Non-pigmented ciliary epithelial cell (primary cell): Measurements from ENCODE around the gene FEM1B.

Experiments
- DNase-seq: peaks from one replicate; pipeline ENCODE4 v3.0.0-alpha.2; 2010; ENCODE audit warnings: low read depth

The FEM1B gene

DNA sequence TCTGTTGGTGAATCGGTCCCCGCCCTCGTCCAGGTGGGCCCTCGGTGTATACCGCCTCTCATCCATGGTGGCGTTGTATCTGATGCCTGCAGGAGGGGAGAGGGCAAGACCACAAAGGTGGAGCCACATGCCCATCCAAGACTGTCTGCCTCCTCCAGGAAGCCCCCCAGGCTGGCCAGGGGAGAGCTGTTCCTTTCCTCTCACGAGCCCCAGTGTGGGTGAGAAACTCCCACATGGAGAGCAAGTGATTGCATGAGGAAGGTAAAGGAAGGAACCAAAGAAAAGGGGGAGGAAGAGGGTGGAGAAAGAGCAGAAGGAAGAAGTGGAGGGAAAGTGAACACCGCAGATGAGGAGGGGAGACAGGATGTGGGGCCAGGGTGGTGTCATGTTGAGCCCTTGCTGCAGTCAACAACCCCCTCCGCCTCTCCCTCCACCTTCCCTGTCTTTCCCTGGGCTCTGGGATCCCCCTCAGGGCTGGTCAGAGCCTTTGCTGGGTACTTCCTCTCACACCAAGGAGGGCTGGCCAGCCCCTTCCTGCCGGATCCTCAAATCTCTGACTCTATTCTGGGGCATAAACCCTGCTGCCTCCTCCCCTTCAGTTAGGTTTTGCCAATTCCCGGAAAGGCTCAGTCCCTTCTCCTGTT is 49.3 kb downstream of the FEM1B start:
- DNase-seq: no peak

DNA sequence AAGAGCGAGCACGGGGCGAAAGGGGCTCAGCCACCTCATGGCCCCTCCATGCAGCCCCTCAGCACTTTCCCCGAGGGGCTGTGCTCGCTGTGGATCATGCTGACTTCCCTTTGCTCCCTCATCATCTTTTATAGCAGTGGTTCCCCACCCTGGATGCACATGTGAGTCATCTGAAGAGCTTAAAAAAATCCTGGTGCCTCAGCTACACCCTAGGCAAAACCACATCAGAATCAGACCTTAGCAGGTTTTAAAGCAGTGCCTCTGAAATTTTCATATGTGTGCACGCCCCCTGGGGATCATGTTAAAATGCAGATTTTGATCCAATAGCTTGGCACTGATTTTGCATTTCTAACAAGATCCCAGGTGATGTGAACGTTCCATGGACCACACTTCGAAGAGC is 50.9 kb downstream of the FEM1B start:
- no peak for DNase-seq

DNA sequence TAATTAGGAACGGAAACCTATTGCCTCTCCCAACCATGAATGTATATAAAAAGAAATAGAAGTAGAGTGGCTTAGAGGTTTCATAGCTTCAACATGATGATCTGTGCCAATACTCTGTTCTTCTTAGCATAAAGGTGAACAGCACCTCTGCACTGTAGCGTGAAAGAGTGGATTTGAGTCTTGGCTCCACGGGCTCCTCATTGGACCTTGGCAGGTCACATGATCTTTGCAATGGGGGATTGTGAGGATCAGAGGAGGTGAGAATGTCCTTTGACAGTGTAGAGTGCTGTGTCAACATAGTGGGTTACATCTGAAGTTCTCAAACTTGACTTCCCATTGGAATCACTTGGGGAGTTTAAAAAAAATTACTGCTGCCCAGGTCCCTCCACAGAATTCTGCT is 51.4 kb downstream of the FEM1B start:
- no peak for DNase-seq

DNA sequence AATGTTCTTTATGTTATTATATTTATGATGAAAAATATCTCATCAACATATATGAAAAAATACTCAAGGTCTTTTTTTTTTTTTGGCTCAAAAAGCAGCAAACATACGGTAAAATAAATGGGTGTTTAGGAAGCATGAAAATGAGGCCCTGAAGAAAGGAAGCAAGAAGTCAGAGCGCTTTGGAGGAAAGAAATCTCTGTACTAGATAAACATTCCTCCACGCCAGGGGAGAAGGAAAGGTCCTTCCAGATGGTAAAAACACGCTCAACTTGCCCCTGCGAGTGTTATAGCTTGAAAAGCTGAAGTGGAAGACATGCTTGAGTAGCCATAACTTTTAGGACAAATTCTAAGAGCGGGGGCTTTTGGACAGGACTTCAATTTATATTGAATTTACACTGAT is 52.9 kb downstream of the FEM1B start:
- no peak for DNase-seq

DNA sequence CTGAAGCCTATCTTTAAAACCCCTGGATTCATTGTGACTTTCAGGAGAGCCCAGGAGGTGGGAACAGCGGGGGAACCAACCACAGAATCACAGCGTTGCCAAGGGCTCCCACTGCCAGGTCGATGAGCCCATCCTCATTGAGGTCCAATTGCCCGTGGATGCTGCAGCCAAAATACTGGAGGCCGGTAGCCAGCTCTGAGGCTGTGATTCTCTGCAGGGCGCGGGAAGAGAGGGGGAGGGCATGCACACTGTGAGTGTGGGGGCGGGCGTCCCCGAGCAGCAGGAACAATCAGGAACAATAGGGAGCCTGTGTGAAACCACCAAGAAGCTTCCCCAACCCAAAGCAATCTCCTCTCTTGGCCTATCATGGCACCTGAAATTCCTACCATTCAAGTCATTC is 53.4 kb downstream of the FEM1B start:
- DNase-seq: no peak

DNA sequence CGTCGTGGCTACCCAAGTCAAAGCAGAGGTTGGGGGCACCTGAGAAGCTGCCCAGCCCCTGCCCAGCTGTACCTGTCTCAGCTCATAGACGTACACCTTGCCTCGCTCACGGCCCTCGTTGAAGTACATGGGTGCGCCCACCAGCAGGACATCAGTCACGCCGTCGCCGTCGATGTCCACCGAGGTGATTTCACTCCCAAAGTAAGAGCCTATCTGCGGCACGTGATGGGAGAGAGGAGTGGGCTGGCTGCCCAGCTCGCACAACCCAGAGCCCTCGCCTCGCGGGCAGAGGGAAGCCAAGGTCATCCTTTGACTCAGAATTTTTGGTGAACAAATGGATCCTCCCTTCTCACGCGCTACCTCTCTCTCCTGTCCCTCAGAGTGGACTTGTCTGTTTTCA is 54.7 kb downstream of the FEM1B start:
- DNase-seq: no peak

DNA sequence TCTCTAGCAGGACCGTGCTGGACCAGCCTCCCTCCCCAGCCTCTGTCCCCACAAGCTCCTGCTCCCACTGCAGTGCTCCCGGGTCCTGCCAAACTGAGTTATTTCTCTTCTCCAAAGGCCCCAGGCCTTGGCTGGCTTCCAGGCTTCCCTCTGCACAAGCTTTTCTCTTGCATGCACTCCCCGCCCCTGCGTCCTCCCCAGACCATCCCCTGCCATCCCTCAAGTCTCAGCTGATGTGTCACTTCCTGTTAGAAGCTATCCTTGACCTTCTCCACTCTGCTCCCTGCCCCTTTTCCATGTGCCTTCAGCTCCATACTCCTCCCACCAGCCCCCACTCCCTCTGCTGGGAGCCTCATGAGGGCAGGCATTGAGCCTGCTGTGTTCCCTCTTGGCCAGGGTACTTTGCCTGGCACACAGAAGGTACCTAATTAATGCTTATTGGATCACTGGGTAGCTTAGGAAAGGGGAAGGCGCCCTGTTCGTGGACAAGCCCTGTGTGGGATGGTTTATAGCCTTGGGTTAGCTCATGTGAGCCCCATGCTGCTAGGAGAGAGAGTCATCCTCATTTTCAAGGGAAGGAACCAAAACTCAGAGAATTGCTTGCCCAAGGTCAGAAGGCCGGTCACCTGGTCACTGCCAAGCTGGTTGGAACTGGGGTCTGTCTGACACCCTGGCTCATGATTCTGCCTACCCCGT is 56.4 kb downstream of the FEM1B start:
- DNase-seq: no peak

DNA sequence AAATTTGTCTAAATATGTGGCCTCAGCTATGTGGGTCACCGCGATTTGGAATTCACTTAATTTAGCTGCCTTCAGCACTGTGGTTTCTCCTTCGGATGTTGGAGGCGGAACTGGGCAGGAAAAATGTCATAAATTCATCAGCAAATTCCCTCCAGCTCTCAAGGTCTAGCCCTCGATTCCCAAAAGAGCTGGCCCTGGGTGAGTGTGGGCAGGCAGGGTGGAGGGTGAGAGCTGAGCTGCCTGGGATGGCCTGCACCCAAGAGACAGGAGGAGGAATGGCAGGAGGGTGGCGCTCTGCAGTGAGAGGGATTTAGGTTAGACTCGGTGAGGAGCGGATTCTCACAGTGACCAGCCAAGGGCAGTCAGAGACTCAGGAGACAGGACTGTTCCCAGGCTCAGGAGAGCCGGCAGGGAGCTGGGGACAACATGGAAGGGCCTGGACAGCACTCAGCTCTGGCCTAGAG is 57.1 kb downstream of the FEM1B start:
- no peak for DNase-seq

DNA sequence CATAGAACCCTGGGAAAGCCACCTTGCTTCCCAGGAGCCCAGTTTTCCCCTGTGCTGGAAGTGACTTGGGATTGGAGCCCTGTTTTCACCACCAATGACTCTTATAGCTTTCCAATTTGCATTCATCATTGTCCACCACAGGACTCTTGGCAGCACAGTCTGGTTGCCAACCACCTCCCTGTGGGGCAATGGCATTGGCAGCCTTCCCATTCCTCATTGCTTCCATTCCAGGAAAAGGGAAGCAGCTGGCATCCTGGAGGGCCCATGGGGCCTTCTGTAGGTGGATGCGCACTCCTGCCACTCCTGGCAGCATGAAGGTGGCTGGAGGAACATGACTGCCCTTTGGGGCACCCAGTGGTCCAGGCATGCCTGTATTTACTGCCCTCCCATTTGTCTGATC is 57.7 kb downstream of the FEM1B start:
- DNase-seq: no peak

DNA sequence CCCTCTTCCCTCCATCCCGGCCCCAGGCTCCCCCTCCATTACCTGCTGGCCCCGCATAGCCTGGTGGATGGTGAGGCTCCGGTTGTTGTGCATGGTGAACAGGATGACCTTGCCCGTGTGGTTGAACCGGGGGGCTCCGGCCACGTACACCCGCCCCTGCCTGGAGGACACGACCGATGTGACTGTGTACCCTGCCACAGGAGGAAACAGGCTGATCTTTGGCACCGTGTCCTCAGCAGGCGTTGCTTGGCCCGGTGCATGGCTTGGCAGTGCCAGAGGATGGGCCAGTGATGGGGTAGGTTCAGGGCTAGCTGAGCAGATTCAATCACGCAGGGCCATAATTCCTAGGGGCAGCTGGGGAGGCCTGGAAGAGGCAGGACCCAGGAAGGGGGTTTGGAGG is 58.1 kb downstream of the FEM1B start:
- DNase-seq: no peak

DNA sequence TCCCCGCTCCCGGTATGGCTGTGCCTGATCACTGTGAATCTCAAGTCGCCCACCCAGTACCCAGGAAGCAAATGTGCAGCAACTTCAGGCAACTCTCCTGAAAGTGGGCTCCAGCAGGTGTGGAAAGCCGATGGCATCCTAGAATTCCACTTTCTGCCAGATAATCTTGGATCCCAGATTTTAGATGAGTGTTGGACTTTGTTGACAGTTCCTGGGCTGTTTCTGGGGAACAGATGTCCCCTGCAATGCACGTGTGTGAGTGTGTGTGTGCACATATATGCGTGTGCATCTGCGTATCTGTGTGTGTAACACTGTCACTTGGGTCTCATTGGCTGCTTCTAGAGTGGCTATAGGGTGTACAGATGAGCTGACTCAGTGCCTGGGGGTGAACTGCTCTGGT is 59.0 kb downstream of the FEM1B start:
- no peak for DNase-seq

DNA sequence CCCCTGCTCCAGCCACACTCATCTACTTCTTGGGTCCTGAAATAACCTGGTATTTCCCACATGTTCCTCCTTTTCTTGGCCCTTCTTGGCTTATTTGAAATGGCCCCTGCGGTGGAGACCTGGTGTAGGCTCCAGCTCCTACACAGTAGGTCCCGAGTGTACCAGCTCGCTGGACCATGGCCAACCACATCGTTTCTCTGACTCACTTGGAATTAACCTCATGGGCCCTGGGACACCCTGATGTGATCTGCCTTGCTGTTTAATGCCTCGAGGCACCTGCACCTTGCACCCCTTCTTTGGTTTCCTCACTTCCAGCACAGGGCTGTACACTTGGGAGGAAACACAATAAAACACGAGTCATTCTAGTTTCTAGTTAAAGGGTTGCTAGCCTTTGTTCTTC is 60.3 kb downstream of the FEM1B start:
- DNase-seq: no peak

DNA sequence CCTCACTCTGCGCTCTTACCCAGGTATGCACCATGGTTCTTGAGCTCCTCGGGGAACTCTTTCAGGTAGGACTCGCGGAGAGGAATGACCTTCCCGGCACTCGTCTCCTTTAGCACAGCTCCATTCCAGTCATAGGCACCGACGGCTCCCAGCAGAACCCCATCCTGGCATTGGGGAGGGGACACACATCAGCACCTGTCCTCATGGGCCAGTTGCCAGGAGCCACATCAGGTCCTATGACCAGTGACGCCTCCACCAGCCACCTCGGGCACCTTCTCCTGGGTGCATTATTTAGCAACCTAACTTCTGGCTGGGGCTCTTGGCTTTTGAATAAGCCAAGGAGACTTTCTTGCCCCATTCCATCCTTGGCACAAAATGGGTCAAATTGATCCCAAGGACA is 61.9 kb downstream of the FEM1B start:
- DNase-seq: no peak

DNA sequence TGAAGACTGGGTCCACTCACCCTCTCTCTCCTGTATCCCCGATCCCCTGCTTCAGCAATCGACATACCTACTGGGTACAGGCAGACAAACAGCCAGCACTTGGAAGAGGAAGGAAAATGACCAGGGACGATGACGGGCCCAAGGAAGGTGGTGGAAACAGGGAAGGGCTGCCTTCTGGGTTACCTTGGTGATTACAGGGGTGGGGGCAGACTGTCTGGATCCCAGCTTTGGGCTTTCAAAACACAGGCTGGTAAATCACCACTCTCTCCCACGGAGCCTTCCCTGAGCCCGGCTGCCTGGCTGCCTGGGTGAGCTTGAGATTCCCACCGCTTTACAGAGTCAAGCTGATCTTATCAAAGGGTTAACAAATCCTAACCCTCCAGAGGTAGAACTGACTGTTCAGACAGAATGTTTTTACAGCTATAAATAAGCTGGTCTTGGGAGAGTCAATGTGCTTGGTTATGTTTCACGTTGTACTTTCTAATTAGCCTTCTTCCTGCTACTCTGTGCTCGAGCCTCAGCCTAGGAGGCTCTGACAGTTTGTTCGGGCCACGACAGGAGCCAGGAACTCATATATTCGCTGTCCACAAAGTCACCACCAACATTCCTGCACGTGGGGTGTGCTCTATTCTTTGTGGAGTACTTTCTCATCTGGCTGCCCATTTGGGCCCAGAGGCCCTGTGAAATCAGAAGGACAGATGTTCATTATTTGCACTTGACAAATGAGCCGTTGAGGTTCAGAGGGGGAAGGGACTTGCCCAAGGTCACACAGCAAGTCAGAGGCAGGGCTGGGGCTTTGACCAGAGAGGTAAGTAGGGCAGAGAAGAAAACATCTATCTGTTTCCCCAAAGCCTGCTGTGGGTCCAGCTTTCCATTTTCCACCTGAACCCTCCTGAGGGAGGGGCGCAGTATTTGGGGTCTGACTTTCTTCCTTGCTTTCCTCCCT is 63.5 kb downstream of the FEM1B start:
- DNase-seq: no peak

DNA sequence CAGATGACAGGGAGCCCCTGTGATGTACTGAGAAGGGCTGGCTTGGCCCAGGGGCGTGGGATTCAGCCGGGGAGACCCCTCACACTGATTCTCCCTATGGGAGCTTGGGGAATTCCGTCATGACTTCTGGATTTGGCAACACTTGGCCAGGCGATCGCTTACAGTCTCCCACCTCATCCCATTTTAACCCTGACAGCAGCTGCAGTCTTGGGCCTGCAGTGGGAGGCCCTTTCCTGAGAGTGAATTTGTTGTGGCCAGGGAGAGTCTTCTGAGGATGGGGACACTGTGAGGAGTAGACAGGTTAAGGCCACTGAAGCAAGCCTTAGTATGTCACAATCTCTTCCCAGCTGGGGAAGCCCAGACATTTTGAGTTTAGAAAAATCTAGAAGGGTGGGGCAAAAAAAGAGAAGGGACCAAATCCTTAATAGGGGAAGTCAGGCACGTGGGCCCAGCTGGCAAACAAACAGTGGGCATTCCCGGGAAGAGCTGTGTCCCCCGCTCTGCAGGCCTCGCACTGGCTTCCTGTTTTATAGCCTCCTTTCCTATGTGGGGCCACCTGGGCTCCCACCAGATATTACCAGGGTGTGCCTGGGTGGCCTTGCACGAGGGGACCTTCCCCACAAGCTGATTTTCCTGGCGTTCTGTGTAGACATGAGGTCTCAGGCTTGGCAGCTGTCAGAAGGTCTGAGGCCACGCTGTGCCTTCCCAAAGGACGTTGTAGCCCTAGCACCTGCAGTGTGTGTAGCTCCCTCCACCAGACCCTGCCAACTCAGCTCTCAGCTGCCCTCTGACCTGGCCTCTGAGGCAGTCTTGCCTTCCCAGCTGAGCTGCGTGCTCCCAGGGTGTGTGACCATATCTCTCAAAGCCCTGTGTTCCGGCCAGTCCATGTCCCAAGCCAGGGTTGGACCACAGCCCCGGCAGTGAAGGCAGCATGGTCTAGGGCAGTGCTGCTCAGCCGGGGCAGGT is 64.5 kb downstream of the FEM1B start:
- DNase-seq: no peak

DNA sequence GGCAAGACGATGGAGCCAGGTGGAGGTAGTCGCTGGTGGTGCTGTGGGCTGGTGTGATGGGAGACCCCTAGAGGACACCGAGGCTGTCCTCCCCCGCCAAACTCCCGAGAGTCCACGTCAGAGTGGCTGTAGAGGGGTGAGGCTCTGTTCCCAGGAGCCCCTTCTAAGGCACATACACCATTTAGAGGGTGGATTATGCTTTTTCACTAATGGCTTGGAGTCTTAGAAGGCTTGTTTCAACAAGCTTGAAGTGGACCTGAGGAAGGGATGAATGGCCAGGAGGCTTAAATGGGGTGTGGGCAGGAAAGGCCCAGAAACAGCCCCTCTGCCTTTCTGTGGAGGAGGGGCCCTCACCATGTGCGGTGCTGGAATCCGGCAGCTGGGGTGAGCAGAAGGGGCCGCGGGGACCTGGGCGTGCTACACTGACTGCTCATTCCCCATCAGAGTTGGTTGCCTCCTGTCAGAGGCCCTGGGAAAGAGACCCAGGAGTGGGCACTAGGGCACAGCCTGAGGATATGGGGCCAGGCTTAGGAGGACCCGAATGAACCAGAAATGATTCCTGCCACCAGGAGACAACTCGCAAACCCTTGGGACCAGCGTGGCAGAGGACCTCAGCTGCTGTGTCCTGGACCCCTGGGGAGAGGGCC is 66.2 kb downstream of the FEM1B start:
- DNase-seq: no peak

DNA sequence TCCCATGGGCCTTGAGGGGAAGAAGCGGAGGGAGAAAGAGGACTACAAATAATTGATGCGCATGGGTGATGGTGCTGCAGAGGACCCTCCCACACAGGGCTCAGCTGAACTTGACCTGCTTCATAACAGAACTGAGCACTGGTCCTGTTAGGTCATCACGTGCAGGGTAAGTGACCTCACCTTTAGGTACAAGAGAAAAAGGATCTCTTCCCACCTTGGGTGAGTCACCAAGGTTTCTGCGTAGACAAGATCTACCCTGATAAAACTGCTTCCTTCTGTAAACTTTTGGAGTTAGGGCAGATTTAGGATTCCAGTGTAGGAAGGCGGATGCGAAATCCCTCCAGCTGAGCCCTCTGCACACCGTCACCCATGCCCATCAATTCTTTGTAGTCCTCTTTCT is 67.1 kb downstream of the FEM1B start:
- DNase-seq: no peak
